ENCODE data around the gene DVL2. TPM values are rescaled to one million over a fixed set of nuclear protein-coding genes. Genes with fewer than 3 reads are reported as not detected.
A peak's percentile ranks its signal among the peaks of the same experiment; 100 is the strongest.

Gene DVL2
- total RNA-seq, 1 experiment from 2014 or later, result 82.9 TPM

DNA sequence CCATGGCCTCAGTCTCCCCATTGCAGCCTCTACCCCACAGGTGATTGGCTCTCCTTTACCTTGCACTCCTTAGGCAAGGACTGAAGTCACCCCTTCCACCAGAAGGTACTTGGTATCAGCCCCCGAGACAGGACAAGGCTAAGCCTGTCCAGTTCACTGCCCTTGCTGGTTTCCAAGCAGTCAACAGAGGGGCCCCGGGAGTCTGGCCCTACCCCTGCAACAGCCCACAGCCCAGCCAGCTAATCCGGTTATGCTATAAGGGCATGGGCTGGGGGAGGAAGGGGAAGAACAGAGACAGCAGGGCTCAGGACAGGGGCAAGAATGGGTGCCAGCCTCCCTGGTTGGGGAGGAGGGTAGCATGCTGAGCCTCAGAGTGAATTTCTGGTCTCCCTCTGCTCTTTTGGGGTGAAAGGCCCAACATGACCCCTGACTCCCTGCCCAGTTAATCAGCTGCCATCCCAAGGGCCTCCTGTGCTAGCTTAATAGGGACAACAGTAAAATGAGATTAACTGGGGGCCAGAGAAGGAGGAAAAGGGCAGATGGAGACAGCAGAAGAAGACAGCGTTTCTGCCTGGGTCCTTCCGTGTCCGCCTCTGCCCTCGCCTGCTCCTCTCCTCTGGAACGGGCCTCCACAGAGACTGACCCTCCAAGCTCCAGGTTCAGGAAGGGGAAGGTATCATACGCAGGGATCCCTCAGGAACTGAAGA is 25.4 kb downstream of the DVL2 start:
- H3K79me2 ChIP-seq (ENCODE audit: insufficient read depth, low read length), result peaks cover 3% of the 10 kb centered on the region; the same call in 1 of the 2 replicates
- no peaks in the 10 kb centered on the region for H3K9me3 Mint-ChIP-seq
- TF ChIP-seq, protein P1, sequence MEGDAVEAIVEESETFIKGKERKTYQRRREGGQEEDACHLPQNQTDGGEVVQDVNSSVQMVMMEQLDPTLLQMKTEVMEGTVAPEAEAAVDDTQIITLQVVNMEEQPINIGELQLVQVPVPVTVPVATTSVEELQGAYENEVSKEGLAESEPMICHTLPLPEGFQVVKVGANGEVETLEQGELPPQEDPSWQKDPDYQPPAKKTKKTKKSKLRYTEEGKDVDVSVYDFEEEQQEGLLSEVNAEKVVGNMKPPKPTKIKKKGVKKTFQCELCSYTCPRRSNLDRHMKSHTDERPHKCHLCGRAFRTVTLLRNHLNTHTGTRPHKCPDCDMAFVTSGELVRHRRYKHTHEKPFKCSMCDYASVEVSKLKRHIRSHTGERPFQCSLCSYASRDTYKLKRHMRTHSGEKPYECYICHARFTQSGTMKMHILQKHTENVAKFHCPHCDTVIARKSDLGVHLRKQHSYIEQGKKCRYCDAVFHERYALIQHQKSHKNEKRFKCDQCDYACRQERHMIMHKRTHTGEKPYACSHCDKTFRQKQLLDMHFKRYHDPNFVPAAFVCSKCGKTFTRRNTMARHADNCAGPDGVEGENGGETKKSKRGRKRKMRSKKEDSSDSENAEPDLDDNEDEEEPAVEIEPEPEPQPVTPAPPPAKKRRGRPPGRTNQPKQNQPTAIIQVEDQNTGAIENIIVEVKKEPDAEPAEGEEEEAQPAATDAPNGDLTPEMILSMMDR (conservative IDR thresholded peaks at IDR 0.05), result no peak
- H3K4me1 ChIP-seq (ENCODE audit: insufficient read depth, low read length), result peaks cover 12% of the 10 kb centered on the region; the same call in 1 of the 2 replicates
- no peak overlapping the region for H2BK15ac ChIP-seq (ENCODE audit: low read depth, low read length)
- no CpG with 5 or more reads among the region's 9 CpGs for WGBS (ENCODE audit: extremely low coverage, insufficient read length, low lambda C conversion rate)
- H3K27me3 ChIP-seq (ENCODE audit: insufficient read depth, low read length), result no peaks in the 10 kb centered on the region
- no peak overlapping the region for H3K27ac ChIP-seq (ENCODE audit: insufficient read length, low read depth, low read length)
- peak overlapping the region; percentile 57 for H3K4me2 ChIP-seq (ENCODE audit: insufficient read depth, insufficient read length, low read length)
- no peak overlapping the region for H2BK12ac ChIP-seq (ENCODE audit: insufficient read length, low read depth, low read length)
- no peak overlapping the region for H4K5ac ChIP-seq (ENCODE audit: insufficient read length, low read depth, low read length)
- peaks cover 2% of the 10 kb centered on the region for H3K79me1 ChIP-seq (ENCODE audit: insufficient read depth, low read depth, low read length, poor library complexity, severe bottlenecking)
- H3K4me3 Mint-ChIP-seq, result peak overlapping the region; percentile 29 to 83; a peak in 4 of 5 replicates
- no peak overlapping the region for H2BK120ac ChIP-seq (ENCODE audit: low read depth, low read length, poor library complexity, severe bottlenecking)
- peaks cover under 1 to 4% (median 3%) of the 10 kb centered on the region in 3 experiments; a peak in 6 of 7 replicates for H3K36me3 Mint-ChIP-seq (ENCODE audit: insufficient read depth in 1 of 3, low read depth in 3 of 3)
- H3K56ac ChIP-seq (ENCODE audit: insufficient read length, low read depth, low read length), result no peak overlapping the region
- H4K8ac ChIP-seq (replicated peaks; ENCODE audit: insufficient read length, low read depth, low read length), result no peak overlapping the region
- H3K9me3 ChIP-seq (ENCODE audit: control insufficient read depth, low read depth, low read length), result no peaks in the 10 kb centered on the region
- H3K23ac ChIP-seq (ENCODE audit: insufficient read length, low read depth, low read length), result no peak overlapping the region
- H3T11ph ChIP-seq (ENCODE audit: low read length), result no peak overlapping the region
- no peak overlapping the region for H2AK5ac ChIP-seq (ENCODE audit: insufficient read length, low read length)
- H3K4ac ChIP-seq (ENCODE audit: low read depth, low read length), result no peak overlapping the region
- H3K9ac ChIP-seq (ENCODE audit: extremely low read depth, insufficient read length, low read length), result no peak overlapping the region
- no peak overlapping the region for H4K91ac ChIP-seq (ENCODE audit: insufficient read length, low read depth, low read length)
- H3K4me1 Mint-ChIP-seq, result peaks cover 51 to 80% of the 10 kb centered on the region in 2 experiments
- no peaks in the 10 kb centered on the region; the same call in none of the 2 replicates for H3K27me3 Mint-ChIP-seq (ENCODE audit: low read depth)
- H3K14ac ChIP-seq (ENCODE audit: insufficient read depth, low read length), result no peak overlapping the region; the same call in 1 of the 2 replicates
- DNase-seq, result peak; percentile 24
- H3K27ac Mint-ChIP-seq, result peak overlapping the region; percentile 3 to 67 (median 60); a peak in 3 of 7 replicates
- H2AFZ ChIP-seq (ENCODE audit: low read length), result no peak overlapping the region
- H3K18ac ChIP-seq (ENCODE audit: insufficient read length, low read depth, low read length), result peak overlapping the region; percentile 28
- peaks cover 10% of the 10 kb centered on the region for H3K23me2 ChIP-seq (ENCODE audit: insufficient read length, low read depth, low read length, poor library complexity, severe bottlenecking)
- no peaks in the 10 kb centered on the region for H4K20me1 ChIP-seq (ENCODE audit: control insufficient read depth, insufficient read depth, insufficient read length)
- no peak overlapping the region for H2BK20ac ChIP-seq (ENCODE audit: low read depth, low read length, poor library complexity, severe bottlenecking)
- no peak overlapping the region for H2BK5ac ChIP-seq (ENCODE audit: insufficient read length, low read length)

Data from H9 (cell line).